ENCODE measurements around the gene GSS.

Gene GSS

GRCh38 chr20:34989118-34989517 is 33.5 kb upstream of the GSS start:
- no peak for TF ChIP-seq CTCF (IDR thresholded peaks at IDR 0.05; ENCODE audit: control insufficient read depth, insufficient read depth, low read depth, low read length, missing control alignments)
- no peak overlapping the region for H3K4me3 ChIP-seq (ENCODE audit: control insufficient read depth, low read depth, low read length)
- no peak for DNase-seq (ENCODE audit: low read depth)

- TF ChIP-seq CTCF (IDR thresholded peaks at IDR 0.05; ENCODE audit: control insufficient read depth, insufficient read depth, low read depth, low read length, missing control alignments) = no peak
- H3K4me3 ChIP-seq (ENCODE audit: control insufficient read depth, low read depth, low read length) = no peak overlapping the region
- no peak for DNase-seq (ENCODE audit: low read depth)
Observed at GRCh38 chr20:34988191-34988540, 32.6 kb upstream of the GSS start.

- DNase-seq (ENCODE audit: low read depth) = no peak
Observed at GRCh38 chr20:34987288-34988190, 31.9 kb upstream of the GSS start.

GRCh38 chr20:34986311-34987287 is 31.0 kb upstream of the GSS start:
- H3K4me3 ChIP-seq (ENCODE audit: control insufficient read depth, low read depth, low read length) = no peak overlapping the region
- TF ChIP-seq CTCF (IDR thresholded peaks at IDR 0.05; ENCODE audit: control insufficient read depth, insufficient read depth, low read depth, low read length, missing control alignments) = no peak
- no peak for DNase-seq (ENCODE audit: low read depth)

More at GRCh38 chr20:34987288-34988190, 31.9 kb upstream of the GSS start:
- TF ChIP-seq CTCF (IDR thresholded peaks at IDR 0.05; ENCODE audit: control insufficient read depth, insufficient read depth, low read depth, low read length, missing control alignments) = no peak
- no peak overlapping the region for H3K4me3 ChIP-seq (ENCODE audit: control insufficient read depth, low read depth, low read length)

GRCh38 chr20:34985461-34986310 is 30.1 kb upstream of the GSS start:
- DNase-seq (ENCODE audit: low read depth) = no peak
- no peak for TF ChIP-seq CTCF (IDR thresholded peaks at IDR 0.05; ENCODE audit: control insufficient read depth, insufficient read depth, low read depth, low read length, missing control alignments)
- no peak overlapping the region for H3K4me3 ChIP-seq (ENCODE audit: control insufficient read depth, low read depth, low read length)

All from AG09309 (cell line).